Ectodermal cell (in vitro differentiated cells): ENCODE results near the gene CEP350.

Source experiments
- H3K27ac ChIP-seq: 2 replicates; pipeline ENCODE4 v1.7.0; 2013; ENCODE audit warnings: mild to moderate bottlenecking, low read depth, low read length; ENCODE audit not compliant: insufficient read depth, poor library complexity, severe bottlenecking
- H3K27me3 ChIP-seq: 2 replicates; pipeline ENCODE4 v1.7.0; 2013; ENCODE audit warnings: mild to moderate bottlenecking, low read length; ENCODE audit not compliant: insufficient read depth, control insufficient read depth, poor library complexity, severe bottlenecking
- H3K36me3 ChIP-seq: one replicate; pipeline ENCODE4 v1.7.0; 2013; ENCODE audit warnings: low read length; ENCODE audit not compliant: control insufficient read depth, insufficient read depth
- H3K4me1 ChIP-seq: one replicate; pipeline ENCODE4 v1.7.0; 2013; ENCODE audit warnings: low read length; ENCODE audit not compliant: control insufficient read depth, insufficient read depth
- H3K4me3 ChIP-seq: 2 replicates; pipeline ENCODE4 v1.7.0; 2013; ENCODE audit warnings: low read depth, low read length, control low read depth; ENCODE audit not compliant: insufficient read depth
- H3K9me3 ChIP-seq: 2 replicates; pipeline ENCODE4 v1.7.0; 2013; ENCODE audit warnings: mild to moderate bottlenecking, low read length, moderate library complexity; ENCODE audit not compliant: control insufficient read depth
- WGBS, 2 experiments: methylation state at CpG; one replicate each; pipeline ENCODE4 v1.1.7; 2013; ENCODE audit warnings: missing lambda C conversion rate in 2 of 2; 5-methylcytosine and 5-hydroxymethylcytosine counted together

The CEP350 gene

DNA sequence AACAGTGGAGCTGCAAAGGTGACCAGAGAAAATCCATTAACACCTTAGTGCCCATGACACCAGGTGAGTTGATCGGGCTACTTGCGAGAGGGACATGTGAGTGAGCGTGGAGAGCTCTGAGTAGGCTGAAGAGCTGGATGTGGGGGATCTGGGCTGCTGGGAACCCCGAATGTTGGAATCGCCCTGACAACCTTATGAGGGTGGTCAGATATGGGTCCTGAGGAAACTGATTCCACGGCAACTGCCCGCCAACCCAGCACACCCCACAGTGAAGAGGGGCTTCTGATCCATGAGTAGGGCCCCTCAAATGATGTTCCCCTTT, 199.4 kb downstream of the CEP350 start:
- WGBS, 2 experiments = 23% methylated on average over 7 of the region's 7 CpGs
- Histone ChIP-seq H3K4me3 (peak overlapping the region; percentile 76), H3K4me1 (no peaks in the 10 kb centered on the region), H3K27ac (no peak overlapping the region), H3K9me3 (no peaks in the 10 kb centered on the region), H3K36me3 (no peaks in the 10 kb centered on the region), H3K27me3 (peaks cover 38% of the 10 kb centered on the region)

DNA sequence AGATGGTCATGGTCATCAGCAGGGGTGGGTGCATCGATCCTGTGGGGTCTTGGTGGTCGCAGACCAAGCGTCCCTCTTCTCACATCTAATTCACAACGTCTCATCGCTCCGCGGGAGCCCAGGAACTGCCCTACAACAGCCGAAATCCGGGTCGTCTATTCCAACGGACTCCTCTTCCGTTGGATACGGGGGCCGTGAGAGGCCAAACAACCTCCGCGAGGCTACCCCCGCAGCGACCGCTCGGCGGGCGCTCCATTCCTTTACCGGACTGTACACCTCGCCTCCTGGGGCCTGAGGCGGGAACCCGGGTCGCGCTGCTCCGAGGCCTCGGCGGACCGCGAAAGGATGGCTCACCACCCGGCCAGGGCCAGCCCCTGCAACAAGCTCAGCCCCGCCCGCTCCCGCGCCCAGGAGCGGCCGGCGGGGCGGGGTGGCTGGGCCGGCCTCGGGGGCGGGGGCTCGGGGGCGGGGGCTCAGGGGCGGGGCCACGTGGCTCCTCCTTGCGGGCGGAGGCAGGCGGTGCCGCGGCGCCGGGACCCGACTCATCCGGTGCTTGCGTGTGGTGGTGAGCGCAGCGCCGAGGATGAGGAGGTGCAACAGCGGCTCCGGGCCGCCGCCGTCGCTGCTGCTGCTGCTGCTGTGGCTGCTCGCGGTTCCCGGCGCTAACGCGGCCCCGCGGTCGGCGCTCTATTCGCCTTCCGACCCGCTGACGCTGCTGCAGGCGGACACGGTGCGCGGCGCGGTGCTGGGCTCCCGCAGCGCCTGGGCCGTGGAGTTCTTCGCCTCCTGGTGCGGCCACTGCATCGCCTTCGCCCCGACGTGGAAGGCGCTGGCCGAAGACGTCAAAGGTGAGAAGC, 199.9 kb downstream of the CEP350 start, which contains the start of gene QSOX1:
Gene QSOX1 (plus strand): TSS at position 545 of the 857 bp plus-strand sequence. CDS start 39 bp downstream, at position 584.
- H3K27ac ChIP-seq = no peak within 1 kb of the TSS
- no peaks in the 10 kb centered on the region for H3K4me1 ChIP-seq
- no peaks in the 10 kb centered on the region for H3K36me3 ChIP-seq
- no peaks in the 10 kb centered on the region for H3K9me3 ChIP-seq
- H3K27me3 ChIP-seq = peaks cover 38% of the 10 kb centered on the region
- WGBS, 2 experiments = 0% methylated on average over 100 of the region's 100 CpGs
- peak within 1 kb of the TSS; percentile 76 for H3K4me3 ChIP-seq

GRCh38 chr1:180155182-180155682, 200.6 kb downstream of the CEP350 start:
- Histone ChIP-seq H3K36me3 (no peaks in the 10 kb centered on the region), H3K27me3 (peaks cover 38% of the 10 kb centered on the region), H3K27ac (no peak overlapping the region), H3K4me3 (peak overlapping the region; percentile 76), H3K9me3 (no peaks in the 10 kb centered on the region), H3K4me1 (no peaks in the 10 kb centered on the region)
- WGBS, 2 experiments = 1% methylated on average over 29 of the region's 29 CpGs

DNA sequence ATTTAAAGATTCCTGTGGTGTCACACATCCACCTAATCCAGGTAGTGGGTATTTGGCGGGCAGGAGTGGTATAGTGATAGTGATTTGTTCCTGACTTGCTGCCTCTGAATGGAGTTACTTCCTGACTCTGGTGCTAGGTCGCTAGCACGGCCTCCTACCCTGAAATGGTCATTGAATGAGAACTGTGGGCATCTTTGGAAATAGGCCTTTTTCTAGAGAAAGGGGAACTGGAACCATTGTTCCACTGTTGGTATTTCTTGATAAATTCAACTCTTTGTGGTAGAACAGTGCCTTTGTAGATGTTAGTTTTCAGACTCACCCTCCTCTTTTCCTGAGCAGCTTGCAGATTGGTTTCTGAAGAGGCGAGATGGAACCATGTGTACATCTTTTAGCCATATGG, 201.6 kb downstream of the CEP350 start:
- Histone ChIP-seq H3K27ac (no peak overlapping the region), H3K9me3 (no peaks in the 10 kb centered on the region), H3K36me3 (no peaks in the 10 kb centered on the region), H3K4me1 (no peaks in the 10 kb centered on the region), H3K27me3 (peaks cover 38% of the 10 kb centered on the region), H3K4me3 (no peak overlapping the region)
- WGBS, 2 experiments = 92 to 96% methylated on average over 3 to 4 of the region's 4 CpGs

DNA sequence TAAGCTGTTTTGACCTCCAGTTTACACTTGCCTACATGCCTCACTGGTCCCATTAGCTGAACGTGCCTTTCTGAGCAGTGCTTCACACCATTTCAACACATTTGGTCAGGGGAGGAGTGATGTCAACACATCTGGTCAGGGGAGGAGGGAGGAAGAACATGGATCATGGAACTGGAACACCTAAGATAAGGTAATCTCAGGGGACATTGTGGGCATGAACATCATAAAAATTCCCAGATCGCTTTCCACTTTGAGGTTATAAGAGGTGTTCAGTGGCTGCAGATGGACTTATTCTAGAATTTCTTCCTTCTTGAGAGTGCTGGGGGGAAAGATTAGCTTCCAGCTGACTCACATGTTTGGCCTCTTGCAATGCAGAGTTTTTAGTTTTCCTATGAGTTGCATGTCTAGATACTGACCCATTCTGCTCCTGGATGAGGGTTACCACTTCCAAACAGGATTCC, 202.1 kb downstream of the CEP350 start:
- Histone ChIP-seq H3K27me3 (peaks cover 38% of the 10 kb centered on the region), H3K36me3 (no peaks in the 10 kb centered on the region), H3K4me1 (no peaks in the 10 kb centered on the region), H3K9me3 (no peaks in the 10 kb centered on the region), H3K4me3 (no peak overlapping the region), H3K27ac (no peak overlapping the region)
- WGBS, 2 experiments = 96 to 98% methylated on average over 2 of the region's 2 CpGs

- WGBS, 2 experiments = 90 to 91% methylated on average over 4 of the region's 4 CpGs
- no peaks in the 10 kb centered on the region for H3K36me3 ChIP-seq
- H3K9me3 ChIP-seq = no peaks in the 10 kb centered on the region
- H3K4me3 ChIP-seq = no peak overlapping the region
- H3K4me1 ChIP-seq = no peaks in the 10 kb centered on the region
- H3K27me3 ChIP-seq = peaks cover 38% of the 10 kb centered on the region
- no peak overlapping the region for H3K27ac ChIP-seq
Measured at GRCh38 chr1:180157108-180157507, 202.5 kb downstream of the CEP350 start.

- H3K27me3 ChIP-seq = peaks cover 33% of the 10 kb centered on the region
- H3K9me3 ChIP-seq = no peaks in the 10 kb centered on the region
- no peak overlapping the region for H3K27ac ChIP-seq
- no peak overlapping the region for H3K4me3 ChIP-seq
- H3K4me1 ChIP-seq = no peaks in the 10 kb centered on the region
- WGBS, 2 experiments = 91 to 94% methylated on average over 3 of the region's 3 CpGs
- no peaks in the 10 kb centered on the region for H3K36me3 ChIP-seq
Measured at GRCh38 chr1:180157576-180158057, 203.0 kb downstream of the CEP350 start.

DNA sequence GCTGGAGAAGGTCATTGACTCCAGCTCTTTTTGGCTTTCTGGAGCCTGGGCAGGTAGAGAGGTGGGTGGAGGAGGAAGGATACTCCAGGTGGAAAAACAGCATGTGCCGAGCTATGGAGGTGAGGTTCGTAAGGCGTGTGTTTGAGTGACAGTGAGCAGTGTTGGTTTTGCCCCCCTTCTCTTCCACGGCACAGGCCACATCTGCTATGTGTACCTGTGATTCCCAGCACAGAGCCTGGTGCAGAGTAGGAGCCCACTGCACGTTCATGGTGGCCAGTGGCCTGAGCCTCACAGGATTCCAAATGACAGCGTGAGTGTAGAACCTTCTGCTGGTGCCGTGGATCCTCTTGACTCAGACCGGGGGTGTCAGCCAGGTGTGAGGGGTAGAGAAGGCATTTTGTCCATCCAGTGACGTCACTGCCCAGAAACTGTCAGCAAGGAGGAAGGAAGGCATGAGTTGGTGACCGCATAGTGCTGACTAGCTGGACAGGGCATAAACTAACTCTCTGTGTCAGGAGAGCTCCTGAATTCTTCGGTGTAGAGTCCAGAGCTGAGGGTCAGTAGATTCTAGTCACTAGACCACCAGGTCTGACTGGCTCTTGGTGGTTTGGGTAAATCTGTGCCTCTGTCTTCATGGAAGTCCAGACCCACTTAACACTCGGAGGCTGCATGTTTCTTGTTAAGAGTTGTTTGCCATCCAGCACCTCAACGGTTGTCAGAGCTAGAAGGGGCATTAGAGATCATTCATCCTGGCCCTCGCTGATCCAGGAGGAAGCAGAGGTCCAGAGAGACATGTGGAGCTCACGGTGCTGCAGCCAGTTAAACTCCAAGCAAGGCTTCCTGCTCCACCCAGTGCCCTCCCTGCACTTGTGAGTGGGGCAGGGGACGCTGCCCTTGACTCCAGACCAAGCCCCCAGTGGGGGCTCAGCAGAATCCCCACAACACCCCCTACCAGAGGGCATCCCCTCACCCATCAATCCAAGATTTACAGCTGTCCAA, 203.8 kb downstream of the CEP350 start:
- no peak overlapping the region for H3K27ac ChIP-seq
- no peaks in the 10 kb centered on the region for H3K36me3 ChIP-seq
- peaks cover 25% of the 10 kb centered on the region for H3K27me3 ChIP-seq
- no peaks in the 10 kb centered on the region for H3K4me1 ChIP-seq
- 93 to 94% methylated on average over 16 of the region's 16 CpGs for WGBS, 2 experiments
- H3K9me3 ChIP-seq = no peaks in the 10 kb centered on the region
- no peak overlapping the region for H3K4me3 ChIP-seq

DNA sequence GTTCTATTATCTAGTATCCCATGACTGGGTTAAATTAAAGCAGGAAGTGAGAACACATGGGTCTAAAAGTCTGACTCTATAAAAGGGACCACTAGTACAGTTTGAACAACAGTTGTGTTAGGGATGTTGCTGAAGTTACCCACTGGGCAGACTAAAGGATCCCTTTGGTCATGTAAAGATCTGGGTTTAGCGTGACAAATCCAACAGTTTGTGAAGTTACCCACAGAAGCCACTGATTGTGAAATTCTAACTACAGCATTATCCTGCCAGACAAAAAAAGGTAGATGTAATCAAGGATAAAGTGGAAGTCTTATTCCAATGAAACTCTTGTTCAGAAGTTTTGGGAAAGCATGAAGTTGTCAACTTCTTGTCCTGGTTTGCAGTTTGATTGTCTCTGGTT, 205.7 kb downstream of the CEP350 start:
- Histone ChIP-seq H3K36me3 (no peaks in the 10 kb centered on the region), H3K9me3 (no peaks in the 10 kb centered on the region), H3K27me3 (peaks cover 12% of the 10 kb centered on the region), H3K4me3 (no peak overlapping the region), H3K4me1 (no peaks in the 10 kb centered on the region), H3K27ac (no peak overlapping the region)
- WGBS, 2 experiments = 95 to 96% methylated on average over 1 of the region's 1 CpG
